Hematopoietic multipotent progenitor cell (in vitro differentiated cells): ENCODE data around the gene TADA2B. TPM values are rescaled to one million over a fixed set of nuclear protein-coding genes. Genes with fewer than 3 reads are reported as not detected.

ENCODE experiments used
- DNase-seq, 3 donors: peaks; one replicate each; pipeline ENCODE4 v3.0.0-alpha.2; 2011 to 2015; ENCODE audit warnings: low read depth in 2 of 3, low spot score in 2 of 3
- total RNA-seq: library from RNA; depleted of rRNA; stranded (reverse); fragments of >200 nt; gene quantifications from one replicate; pipeline ENCODE4 v1.2.3, GENCODE V29; 2012

The TADA2B gene
- total RNA-seq: 4.8 TPM

- peak; percentile 30 to 40 (median 36) for DNase-seq
These were observed at the start of gene TADA2B for GRCh38 chr4:7043284-7044136. Gene TADA2B, plus strand, starts transcription at chr4:7043372. Its CDS starts 208 bp downstream, at chr4:7043580.

- DNase-seq: no peak
These were observed 46.7 kb upstream of the TADA2B start for GRCh38 chr4:6996481-6996880.

GRCh38 chr4:6999172-7000086, 43.7 kb upstream of the TADA2B start:
- DNase-seq: no peak

- DNase-seq: no peak
These were observed 42.6 kb upstream of the TADA2B start for GRCh38 chr4:7000421-7001176.

- no peak for DNase-seq
These were observed 41.9 kb upstream of the TADA2B start for GRCh38 chr4:7001271-7001670.

GRCh38 chr4:7002336-7002735, 40.8 kb upstream of the TADA2B start:
- DNase-seq: no peak

GRCh38 chr4:7003176-7003878, 39.8 kb upstream of the TADA2B start:
- DNase-seq: no peak

GRCh38 chr4:7003879-7004240, 39.3 kb upstream of the TADA2B start:
- no peak for DNase-seq

- no peak for DNase-seq
These were observed 38.8 kb upstream of the TADA2B start for GRCh38 chr4:7004331-7004730.

GRCh38 chr4:7005571-7005970, 37.6 kb upstream of the TADA2B start:
- DNase-seq: no peak

GRCh38 chr4:7006411-7006810, 36.8 kb upstream of the TADA2B start:
- no peak for DNase-seq

- DNase-seq: no peak
These were observed 35.8 kb upstream of the TADA2B start for GRCh38 chr4:7007142-7007907.

- no peak for DNase-seq
These were observed 35.2 kb upstream of the TADA2B start for GRCh38 chr4:7007944-7008343.

- no peak for DNase-seq
These were observed 33.6 kb upstream of the TADA2B start for GRCh38 chr4:7009564-7009963.

GRCh38 chr4:7013175-7013574, 30.0 kb upstream of the TADA2B start:
- no peak for DNase-seq

- no peak for DNase-seq
These were observed 28.4 kb upstream of the TADA2B start for GRCh38 chr4:7014815-7015214.

- DNase-seq: no peak
These were observed 27.7 kb upstream of the TADA2B start for GRCh38 chr4:7015383-7016035.

GRCh38 chr4:7016086-7016485, 27.1 kb upstream of the TADA2B start:
- DNase-seq: no peak

GRCh38 chr4:7016512-7016911, 26.7 kb upstream of the TADA2B start:
- no peak for DNase-seq
